Measurements from ENCODE around the gene ZCCHC24.

DNA sequence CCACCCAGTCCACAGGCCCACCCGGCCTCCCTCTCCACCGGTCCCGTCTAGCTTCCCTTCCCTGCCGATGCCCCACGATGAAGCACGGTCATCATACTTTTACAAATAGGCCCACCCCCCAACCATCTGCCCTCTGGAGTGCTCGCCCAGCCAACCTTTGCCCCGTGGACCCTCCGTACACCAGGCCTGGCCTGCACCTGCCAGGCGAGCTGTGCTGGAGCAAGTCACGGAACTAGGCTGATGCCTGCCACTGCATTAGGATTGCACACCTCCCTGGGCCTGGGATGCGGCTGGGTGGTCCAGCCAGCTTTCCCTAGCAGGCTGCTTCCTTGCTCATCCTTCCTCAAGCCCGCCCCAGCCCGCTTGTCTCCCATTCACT, 53.4 kb downstream of the ZCCHC24 start:
- TF ChIP-seq, protein P1, sequence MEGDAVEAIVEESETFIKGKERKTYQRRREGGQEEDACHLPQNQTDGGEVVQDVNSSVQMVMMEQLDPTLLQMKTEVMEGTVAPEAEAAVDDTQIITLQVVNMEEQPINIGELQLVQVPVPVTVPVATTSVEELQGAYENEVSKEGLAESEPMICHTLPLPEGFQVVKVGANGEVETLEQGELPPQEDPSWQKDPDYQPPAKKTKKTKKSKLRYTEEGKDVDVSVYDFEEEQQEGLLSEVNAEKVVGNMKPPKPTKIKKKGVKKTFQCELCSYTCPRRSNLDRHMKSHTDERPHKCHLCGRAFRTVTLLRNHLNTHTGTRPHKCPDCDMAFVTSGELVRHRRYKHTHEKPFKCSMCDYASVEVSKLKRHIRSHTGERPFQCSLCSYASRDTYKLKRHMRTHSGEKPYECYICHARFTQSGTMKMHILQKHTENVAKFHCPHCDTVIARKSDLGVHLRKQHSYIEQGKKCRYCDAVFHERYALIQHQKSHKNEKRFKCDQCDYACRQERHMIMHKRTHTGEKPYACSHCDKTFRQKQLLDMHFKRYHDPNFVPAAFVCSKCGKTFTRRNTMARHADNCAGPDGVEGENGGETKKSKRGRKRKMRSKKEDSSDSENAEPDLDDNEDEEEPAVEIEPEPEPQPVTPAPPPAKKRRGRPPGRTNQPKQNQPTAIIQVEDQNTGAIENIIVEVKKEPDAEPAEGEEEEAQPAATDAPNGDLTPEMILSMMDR (IDR thresholded peaks at IDR 0.05): no peak
- TF ChIP-seq EP300 (IDR thresholded peaks at IDR 0.05; ENCODE audit: borderline replicate concordance in 1 of 2, low read depth in 1 of 2, low read length in 1 of 2) (no peak), POLR2AphosphoS5 (IDR thresholded peaks at IDR 0.05; ENCODE audit: low read depth, low read length) (no peak), JUND (IDR thresholded peaks at IDR 0.05) (no peak), MXI1 (IDR thresholded peaks at IDR 0.05; ENCODE audit: low read depth, low read length) (no peak), RXRA (IDR thresholded peaks at IDR 0.05; ENCODE audit: borderline replicate concordance, low read depth) (no peak), EZH2phosphoT487 (IDR thresholded peaks at IDR 0.05; ENCODE audit: borderline replicate concordance, low read depth) (no peak)
- TF ChIP-seq, protein P2, sequence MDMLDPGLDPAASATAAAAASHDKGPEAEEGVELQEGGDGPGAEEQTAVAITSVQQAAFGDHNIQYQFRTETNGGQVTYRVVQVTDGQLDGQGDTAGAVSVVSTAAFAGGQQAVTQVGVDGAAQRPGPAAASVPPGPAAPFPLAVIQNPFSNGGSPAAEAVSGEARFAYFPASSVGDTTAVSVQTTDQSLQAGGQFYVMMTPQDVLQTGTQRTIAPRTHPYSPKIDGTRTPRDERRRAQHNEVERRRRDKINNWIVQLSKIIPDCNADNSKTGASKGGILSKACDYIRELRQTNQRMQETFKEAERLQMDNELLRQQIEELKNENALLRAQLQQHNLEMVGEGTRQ (IDR thresholded peaks at IDR 0.05; ENCODE audit: borderline replicate concordance, low read depth, low read length): no peak
- TF ChIP-seq, protein P3, sequence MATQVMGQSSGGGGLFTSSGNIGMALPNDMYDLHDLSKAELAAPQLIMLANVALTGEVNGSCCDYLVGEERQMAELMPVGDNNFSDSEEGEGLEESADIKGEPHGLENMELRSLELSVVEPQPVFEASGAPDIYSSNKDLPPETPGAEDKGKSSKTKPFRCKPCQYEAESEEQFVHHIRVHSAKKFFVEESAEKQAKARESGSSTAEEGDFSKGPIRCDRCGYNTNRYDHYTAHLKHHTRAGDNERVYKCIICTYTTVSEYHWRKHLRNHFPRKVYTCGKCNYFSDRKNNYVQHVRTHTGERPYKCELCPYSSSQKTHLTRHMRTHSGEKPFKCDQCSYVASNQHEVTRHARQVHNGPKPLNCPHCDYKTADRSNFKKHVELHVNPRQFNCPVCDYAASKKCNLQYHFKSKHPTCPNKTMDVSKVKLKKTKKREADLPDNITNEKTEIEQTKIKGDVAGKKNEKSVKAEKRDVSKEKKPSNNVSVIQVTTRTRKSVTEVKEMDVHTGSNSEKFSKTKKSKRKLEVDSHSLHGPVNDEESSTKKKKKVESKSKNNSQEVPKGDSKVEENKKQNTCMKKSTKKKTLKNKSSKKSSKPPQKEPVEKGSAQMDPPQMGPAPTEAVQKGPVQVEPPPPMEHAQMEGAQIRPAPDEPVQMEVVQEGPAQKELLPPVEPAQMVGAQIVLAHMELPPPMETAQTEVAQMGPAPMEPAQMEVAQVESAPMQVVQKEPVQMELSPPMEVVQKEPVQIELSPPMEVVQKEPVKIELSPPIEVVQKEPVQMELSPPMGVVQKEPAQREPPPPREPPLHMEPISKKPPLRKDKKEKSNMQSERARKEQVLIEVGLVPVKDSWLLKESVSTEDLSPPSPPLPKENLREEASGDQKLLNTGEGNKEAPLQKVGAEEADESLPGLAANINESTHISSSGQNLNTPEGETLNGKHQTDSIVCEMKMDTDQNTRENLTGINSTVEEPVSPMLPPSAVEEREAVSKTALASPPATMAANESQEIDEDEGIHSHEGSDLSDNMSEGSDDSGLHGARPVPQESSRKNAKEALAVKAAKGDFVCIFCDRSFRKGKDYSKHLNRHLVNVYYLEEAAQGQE (IDR thresholded peaks at IDR 0.05; ENCODE audit: low read depth, low read length): no peak
- TF ChIP-seq, protein P4, sequence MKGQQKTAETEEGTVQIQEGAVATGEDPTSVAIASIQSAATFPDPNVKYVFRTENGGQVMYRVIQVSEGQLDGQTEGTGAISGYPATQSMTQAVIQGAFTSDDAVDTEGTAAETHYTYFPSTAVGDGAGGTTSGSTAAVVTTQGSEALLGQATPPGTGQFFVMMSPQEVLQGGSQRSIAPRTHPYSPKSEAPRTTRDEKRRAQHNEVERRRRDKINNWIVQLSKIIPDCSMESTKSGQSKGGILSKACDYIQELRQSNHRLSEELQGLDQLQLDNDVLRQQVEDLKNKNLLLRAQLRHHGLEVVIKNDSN (IDR thresholded peaks at IDR 0.05; ENCODE audit: borderline replicate concordance, low read depth): no peak
- TF ChIP-seq, protein P5, sequence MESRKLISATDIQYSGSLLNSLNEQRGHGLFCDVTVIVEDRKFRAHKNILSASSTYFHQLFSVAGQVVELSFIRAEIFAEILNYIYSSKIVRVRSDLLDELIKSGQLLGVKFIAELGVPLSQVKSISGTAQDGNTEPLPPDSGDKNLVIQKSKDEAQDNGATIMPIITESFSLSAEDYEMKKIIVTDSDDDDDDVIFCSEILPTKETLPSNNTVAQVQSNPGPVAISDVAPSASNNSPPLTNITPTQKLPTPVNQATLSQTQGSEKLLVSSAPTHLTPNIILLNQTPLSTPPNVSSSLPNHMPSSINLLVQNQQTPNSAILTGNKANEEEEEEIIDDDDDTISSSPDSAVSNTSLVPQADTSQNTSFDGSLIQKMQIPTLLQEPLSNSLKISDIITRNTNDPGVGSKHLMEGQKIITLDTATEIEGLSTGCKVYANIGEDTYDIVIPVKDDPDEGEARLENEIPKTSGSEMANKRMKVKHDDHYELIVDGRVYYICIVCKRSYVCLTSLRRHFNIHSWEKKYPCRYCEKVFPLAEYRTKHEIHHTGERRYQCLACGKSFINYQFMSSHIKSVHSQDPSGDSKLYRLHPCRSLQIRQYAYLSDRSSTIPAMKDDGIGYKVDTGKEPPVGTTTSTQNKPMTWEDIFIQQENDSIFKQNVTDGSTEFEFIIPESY (IDR thresholded peaks at IDR 0.05; ENCODE audit: borderline replicate concordance, low read depth): no peak

Measured in SK-N-SH (cell line).